Neural crest cell (in vitro differentiated cells): ENCODE data around the gene GMPR. TPM values are rescaled to one million over a fixed set of nuclear protein-coding genes. Genes with fewer than 3 reads are reported as not detected.

Experiments
- DNase-seq: peaks from one replicate; pipeline ENCODE4 v3.0.0; 2021; ENCODE audit warnings: low read depth, mixed read lengths, low spot score
- H3K27ac Mint-ChIP-seq: one replicate; pipeline ENCODE4 v1.8.0; 2021; ENCODE audit warnings: mild to moderate bottlenecking, mixed read lengths; ENCODE audit not compliant: unreplicated experiment
- H3K27me3 Mint-ChIP-seq: 2 replicates; pipeline ENCODE4 v1.8.0; 2021; ENCODE audit warnings: low read depth, mild to moderate bottlenecking, mixed read lengths
- H3K36me3 Mint-ChIP-seq: 2 replicates; pipeline ENCODE4 v1.8.0; 2021; ENCODE audit warnings: low read depth, mild to moderate bottlenecking, mixed read lengths
- H3K4me1 Mint-ChIP-seq: 2 replicates; pipeline ENCODE4 v1.8.0; 2021; ENCODE audit warnings: mixed read lengths
- H3K4me3 Mint-ChIP-seq: one replicate; pipeline ENCODE4 v1.8.0; 2021; ENCODE audit warnings: mild to moderate bottlenecking, mixed read lengths
- H3K9me3 Mint-ChIP-seq: 2 replicates; pipeline ENCODE4 v1.8.0; 2021; ENCODE audit warnings: mixed read lengths
- total RNA-seq: library from RNA; stranded (reverse); gene quantifications from 2 replicates; pipeline ENCODE4 v1.2.1, GENCODE V29; 2021
- TF ChIP-seq, protein P1 (sequence below): fragments of 200-600 bp; sonication (generic); conservative IDR thresholded peaks from 2 replicates; pipeline ENCODE4 v1.5.0; 2021; ENCODE audit warnings: antibody characterized with exemption, mild to moderate bottlenecking

The GMPR gene
- total RNA-seq, 1 donor from 2014 or later, result 0.16 TPM

- H3K9me3 Mint-ChIP-seq, result no peaks in the 10 kb centered on the region
- no peak for DNase-seq
- H3K36me3 Mint-ChIP-seq, result no peaks in the 10 kb centered on the region
- H3K4me1 Mint-ChIP-seq, result peaks cover 21% of the 10 kb centered on the region
- TF ChIP-seq, protein P1, sequence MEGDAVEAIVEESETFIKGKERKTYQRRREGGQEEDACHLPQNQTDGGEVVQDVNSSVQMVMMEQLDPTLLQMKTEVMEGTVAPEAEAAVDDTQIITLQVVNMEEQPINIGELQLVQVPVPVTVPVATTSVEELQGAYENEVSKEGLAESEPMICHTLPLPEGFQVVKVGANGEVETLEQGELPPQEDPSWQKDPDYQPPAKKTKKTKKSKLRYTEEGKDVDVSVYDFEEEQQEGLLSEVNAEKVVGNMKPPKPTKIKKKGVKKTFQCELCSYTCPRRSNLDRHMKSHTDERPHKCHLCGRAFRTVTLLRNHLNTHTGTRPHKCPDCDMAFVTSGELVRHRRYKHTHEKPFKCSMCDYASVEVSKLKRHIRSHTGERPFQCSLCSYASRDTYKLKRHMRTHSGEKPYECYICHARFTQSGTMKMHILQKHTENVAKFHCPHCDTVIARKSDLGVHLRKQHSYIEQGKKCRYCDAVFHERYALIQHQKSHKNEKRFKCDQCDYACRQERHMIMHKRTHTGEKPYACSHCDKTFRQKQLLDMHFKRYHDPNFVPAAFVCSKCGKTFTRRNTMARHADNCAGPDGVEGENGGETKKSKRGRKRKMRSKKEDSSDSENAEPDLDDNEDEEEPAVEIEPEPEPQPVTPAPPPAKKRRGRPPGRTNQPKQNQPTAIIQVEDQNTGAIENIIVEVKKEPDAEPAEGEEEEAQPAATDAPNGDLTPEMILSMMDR, result no peak
- no peak overlapping the region for H3K4me3 Mint-ChIP-seq
- no peak overlapping the region for H3K27ac Mint-ChIP-seq
- H3K27me3 Mint-ChIP-seq, result no peaks in the 10 kb centered on the region
These were observed 39.8 kb downstream of the GMPR start for GRCh38 chr6:16278048-16278724.

DNA sequence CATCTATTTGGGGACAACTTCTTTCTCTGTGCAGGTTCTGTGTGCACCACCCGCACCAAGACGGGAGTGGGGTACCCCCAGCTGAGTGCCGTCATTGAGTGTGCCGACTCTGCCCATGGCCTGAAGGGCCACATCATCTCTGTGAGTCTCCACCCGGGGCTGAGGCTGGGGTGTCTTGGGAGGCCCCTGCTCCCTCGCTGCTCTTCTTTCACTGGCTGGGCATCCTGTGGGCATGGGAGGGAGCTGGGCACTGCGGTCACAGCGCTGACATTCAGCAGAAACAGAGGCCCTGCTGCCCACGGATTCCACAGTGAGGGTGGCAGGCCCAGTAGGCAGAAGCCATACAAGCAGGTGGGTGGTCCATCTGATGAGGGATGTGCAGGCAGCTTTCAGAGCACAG is 40.4 kb downstream of the GMPR start:
- DNase-seq, result no peak
- Mint-ChIP-seq H3K4me3 (no peak overlapping the region), H3K36me3 (no peaks in the 10 kb centered on the region), H3K27me3 (no peaks in the 10 kb centered on the region), H3K27ac (no peak overlapping the region), H3K4me1 (peaks cover 21% of the 10 kb centered on the region), H3K9me3 (no peaks in the 10 kb centered on the region)
- TF ChIP-seq, protein P1, result no peak

GRCh38 chr6:16279243-16279642 is 40.9 kb downstream of the GMPR start:
- Mint-ChIP-seq H3K27me3 (no peaks in the 10 kb centered on the region), H3K4me1 (peaks cover 21% of the 10 kb centered on the region), H3K36me3 (no peaks in the 10 kb centered on the region), H3K9me3 (no peaks in the 10 kb centered on the region), H3K4me3 (no peak overlapping the region), H3K27ac (no peak overlapping the region)
- TF ChIP-seq, protein P1, result no peak
- no peak for DNase-seq

DNA sequence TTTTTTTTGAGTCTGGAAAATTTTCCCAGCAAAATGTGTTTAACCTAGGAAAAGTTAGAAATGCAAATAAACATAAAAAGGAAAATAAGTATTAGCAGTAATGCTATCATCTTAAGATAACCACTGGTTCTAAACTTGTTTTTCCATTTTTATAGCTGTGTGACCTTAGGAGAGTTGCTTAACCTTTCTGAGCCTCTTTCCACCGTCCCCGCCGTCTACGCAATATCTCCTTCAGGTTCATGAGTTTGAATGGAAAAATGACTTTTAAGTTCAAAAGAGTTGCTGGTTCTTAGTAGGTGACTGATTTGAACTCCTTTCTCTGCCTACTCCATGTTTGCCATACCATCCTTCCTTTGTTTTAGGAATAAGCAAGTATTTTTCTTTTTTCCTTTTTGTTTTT is 44.0 kb downstream of the GMPR start:
- Mint-ChIP-seq H3K36me3 (no peaks in the 10 kb centered on the region), H3K4me3 (no peak overlapping the region), H3K9me3 (no peaks in the 10 kb centered on the region), H3K4me1 (peaks cover 10% of the 10 kb centered on the region), H3K27ac (no peak overlapping the region), H3K27me3 (peaks cover 6% of the 10 kb centered on the region)
- TF ChIP-seq, protein P1, result no peak
- no peak for DNase-seq

DNA sequence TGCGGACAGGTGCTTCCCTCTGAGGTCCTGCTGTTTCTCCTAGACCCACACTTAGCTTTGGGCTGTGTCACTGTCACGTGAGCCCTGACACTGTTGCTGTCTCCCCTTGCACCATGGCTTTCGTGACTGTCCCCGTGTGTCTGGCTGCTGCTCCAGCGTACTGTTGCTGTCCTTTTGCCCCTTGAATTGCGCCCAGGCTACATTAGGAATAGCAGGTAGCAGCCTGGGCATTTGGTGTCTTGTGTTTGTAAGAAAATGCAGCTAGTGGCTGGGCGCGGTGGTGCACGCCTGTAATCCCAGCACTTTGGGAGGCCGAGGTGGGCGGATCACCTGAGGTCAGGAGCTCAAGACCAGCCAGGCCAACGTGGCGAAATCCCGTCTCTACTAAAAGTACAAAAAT is 46.1 kb downstream of the GMPR start:
- DNase-seq, result no peak

More for the DNA sequence above, 46.1 kb downstream of the GMPR start:
- H3K36me3 Mint-ChIP-seq, result no peaks in the 10 kb centered on the region
- peaks cover 6% of the 10 kb centered on the region for H3K27me3 Mint-ChIP-seq
- no peak overlapping the region for H3K27ac Mint-ChIP-seq
- TF ChIP-seq, protein P1, result no peak
- H3K4me3 Mint-ChIP-seq, result no peak overlapping the region
- no peaks in the 10 kb centered on the region for H3K4me1 Mint-ChIP-seq
- no peaks in the 10 kb centered on the region for H3K9me3 Mint-ChIP-seq
